Measurements from ENCODE around the gene ADAR.

DNA sequence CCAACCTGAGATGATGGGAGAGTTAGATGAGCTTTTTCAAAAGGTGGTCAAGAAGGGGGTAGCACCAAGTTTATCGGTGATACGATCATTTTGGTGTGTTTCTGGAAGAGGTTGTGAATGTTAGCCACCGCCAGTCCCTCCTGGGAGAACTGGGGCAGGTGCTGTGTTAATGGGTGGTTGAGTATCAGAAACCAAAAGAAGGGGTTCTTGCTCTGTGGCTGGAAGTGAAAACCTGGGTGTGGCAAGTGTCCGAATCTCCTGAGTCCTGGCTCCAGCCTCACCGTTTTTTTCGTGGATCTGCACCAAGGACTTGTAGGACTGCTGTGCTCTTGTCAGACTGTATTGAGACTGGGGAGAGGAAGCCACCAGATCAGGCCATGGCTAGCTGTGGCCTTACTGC is 57.3 kb downstream of the ADAR start:
- TF ChIP-seq, protein P1, sequence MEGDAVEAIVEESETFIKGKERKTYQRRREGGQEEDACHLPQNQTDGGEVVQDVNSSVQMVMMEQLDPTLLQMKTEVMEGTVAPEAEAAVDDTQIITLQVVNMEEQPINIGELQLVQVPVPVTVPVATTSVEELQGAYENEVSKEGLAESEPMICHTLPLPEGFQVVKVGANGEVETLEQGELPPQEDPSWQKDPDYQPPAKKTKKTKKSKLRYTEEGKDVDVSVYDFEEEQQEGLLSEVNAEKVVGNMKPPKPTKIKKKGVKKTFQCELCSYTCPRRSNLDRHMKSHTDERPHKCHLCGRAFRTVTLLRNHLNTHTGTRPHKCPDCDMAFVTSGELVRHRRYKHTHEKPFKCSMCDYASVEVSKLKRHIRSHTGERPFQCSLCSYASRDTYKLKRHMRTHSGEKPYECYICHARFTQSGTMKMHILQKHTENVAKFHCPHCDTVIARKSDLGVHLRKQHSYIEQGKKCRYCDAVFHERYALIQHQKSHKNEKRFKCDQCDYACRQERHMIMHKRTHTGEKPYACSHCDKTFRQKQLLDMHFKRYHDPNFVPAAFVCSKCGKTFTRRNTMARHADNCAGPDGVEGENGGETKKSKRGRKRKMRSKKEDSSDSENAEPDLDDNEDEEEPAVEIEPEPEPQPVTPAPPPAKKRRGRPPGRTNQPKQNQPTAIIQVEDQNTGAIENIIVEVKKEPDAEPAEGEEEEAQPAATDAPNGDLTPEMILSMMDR (IDR thresholded peaks at IDR 0.05), result no peak
- TF ChIP-seq POLR2A (IDR thresholded peaks at IDR 0.05), result no peak
